Stimulated activated CD4-positive, alpha-beta T cell treated with anti-CD3 and anti-CD28 coated beads, Interleukin-15, amount 100 ng/mL, for 24 hours (primary cell): ENCODE data around the gene ZNF213.
"Not testable (repeated sequence)": the region's sequence is repeated elsewhere in the genome, so short reads cannot be mapped to it uniquely, and the experiment has no call there.

ENCODE experiments used
- DNase-seq: peaks from one replicate; pipeline ENCODE4 v3.0.0-alpha.2; 2020

The ZNF213 gene

DNA sequence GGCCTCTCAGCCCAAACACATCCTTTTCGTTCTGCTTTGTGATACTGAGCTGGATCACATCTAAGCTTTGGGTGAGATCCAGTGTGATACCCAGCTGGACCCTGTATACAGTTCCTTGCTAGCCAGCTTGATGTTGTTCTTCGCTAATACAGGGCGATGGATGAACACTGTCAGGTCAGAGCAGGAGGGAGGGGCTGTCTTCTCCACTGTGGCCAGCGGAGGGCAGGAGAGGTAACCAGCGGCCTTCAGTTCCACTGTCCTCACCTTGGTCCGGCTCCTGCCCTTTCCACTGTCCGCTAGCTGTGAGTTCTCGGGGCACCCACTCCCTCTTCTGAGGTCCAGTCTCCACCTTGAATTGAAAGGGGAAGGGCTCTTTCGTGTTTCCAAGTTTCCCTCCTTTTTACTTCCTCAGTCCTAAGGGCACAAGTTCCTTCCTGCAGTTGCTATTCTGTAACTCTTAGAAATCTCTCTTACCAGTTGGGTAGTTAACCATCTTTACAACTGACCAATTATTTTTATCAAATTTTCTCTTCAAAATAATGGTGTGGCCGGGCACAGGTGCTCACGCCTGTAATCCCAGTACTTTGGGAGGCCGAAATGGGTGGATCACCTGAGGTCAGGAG is 3.0 kb upstream of the ZNF213 start:
- DNase-seq = peak; percentile 62

- no peak for DNase-seq
Measured at GRCh38 chr16:3133844-3134243, 985 bp upstream of the ZNF213 start.

GRCh38 chr16:3135126-3135715 is 392 bp downstream of the ZNF213 start:
- DNase-seq = no peak

- no peak for DNase-seq
Measured at GRCh38 chr16:3137267-3137666, 2.4 kb downstream of the ZNF213 start.

DNA sequence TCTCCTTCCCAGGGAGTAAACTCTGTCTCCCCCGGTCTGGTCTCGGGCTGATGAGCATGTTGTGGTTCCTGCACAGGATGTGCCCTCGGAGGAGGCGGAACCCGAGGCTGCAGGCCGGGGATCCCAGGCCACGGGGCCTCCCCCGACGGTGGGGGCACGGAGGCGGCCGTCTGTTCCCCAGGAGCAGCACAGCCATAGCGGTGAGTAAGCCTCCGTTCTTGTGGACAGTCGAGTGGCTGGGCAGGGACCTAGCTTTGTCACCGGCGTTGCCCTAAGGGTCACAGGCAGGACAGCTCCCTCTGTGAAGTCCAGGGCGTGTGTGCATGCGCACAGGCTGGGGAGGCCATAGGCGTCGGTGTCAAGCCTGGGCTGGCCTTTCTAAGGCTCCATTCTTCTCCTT is 3.5 kb downstream of the ZNF213 start:
- DNase-seq = no peak

DNA sequence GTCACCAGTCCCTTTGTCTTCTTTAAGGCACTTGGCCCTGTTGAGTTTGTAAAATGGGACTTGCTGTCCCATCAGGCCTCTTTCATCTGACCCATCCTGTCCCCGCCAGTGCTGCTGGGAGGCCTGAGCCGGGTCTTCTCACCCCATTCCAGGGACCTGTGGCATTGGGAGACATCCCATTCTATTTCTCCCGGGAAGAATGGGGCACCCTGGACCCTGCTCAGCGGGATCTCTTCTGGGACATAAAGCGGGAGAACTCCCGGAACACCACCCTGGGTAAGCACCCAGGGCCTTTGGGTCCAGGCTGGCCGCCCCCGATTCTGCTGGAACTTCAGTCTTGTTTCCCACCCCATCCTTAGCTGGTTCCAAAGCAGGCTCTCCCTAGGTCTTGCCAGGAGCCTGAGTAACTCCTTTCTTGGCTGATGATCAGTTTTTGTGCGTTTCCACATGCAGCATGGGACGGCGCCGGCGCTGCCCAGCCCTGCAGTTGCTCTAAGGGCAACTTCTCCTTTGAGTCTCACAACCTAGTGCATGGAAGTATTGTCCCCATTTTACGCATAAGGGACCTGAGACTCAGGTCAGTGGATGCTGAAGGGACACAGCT is 4.1 kb downstream of the ZNF213 start:
- no peak for DNase-seq

GRCh38 chr16:3139561-3139960 is 4.7 kb downstream of the ZNF213 start:
- DNase-seq = not testable (repeated sequence)

GRCh38 chr16:3140603-3141427 is 6.0 kb downstream of the ZNF213 start:
- no peak for DNase-seq

GRCh38 chr16:3141781-3142311 is 7.0 kb downstream of the ZNF213 start:
- no peak for DNase-seq

GRCh38 chr16:3142327-3142726 is 7.5 kb downstream of the ZNF213 start:
- no peak for DNase-seq

DNA sequence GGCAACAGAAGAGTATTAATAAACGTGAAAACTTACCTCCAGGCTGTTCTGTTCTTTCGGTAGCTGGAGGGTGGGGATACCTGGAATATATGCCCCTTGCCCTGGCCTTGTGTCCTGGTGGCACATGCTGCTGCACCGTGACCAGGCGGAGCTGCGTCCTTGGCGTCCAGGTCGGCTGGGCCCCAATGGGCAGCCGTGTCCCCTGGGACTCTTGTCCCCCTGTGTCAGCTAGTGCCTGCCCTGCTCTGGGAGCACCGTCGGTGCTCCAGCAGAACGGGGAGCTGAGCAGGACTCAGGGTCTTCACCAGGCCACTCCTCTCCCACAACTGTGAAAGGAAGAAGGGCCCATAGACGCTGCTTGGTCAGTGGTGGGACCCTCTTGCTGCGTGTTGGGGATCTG is 7.9 kb downstream of the ZNF213 start:
- no peak for DNase-seq

DNA sequence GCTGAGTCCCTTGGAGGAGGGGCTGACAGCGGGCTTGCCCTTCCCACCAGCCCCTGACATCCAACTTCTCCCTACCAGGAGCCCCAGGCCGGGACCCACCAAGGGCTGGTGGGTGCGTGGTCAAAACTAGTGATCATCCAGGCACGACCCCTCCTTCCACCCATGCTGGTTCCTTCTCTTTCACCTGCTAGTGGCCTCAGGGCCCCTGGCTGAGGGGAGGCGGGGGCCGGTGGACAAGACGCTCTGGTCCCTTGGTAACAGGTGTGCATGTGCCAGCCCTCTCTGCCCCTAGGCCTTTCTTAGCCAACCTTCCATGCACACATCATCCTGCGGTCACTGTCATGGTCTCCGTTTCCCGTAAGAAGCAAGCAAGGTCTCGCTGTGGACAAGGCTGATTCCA is 8.4 kb downstream of the ZNF213 start:
- DNase-seq = no peak

DNA sequence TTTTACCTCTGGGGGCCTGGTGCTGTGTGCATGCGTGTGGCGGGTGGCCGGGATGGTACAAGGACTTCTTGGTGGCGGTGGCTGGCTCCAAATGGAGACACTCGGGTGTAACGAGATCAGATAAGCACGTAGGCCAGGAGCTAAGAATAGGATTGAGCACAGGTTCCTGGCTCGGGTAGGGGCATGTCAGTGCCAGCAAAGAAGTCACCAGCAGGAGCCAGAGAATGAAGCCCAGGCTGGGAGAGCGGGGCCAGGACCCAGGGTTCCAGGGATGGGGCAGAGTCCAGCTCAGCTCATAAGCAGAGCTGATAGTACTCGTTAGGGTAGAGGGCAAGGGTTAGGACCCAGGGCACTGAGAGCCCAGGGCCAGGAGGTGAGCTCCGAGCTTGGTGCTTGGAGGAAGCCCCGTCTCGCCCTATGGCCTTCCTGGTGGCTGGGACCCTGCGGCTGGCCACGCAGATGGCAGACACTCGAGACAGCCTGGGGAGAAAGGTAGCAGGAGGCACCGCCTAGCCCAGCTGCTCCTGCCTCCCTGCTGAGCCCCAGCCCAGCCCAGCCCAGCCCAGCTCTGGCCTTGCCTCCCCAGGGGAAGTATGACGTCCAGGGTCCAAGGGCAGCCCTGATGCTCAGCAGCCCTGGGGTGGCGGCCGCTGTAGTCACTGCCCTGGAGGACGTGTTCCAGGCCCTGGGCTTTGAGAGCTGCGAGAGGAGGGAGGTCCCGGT is 8.9 kb downstream of the ZNF213 start:
- DNase-seq = no peak

DNA sequence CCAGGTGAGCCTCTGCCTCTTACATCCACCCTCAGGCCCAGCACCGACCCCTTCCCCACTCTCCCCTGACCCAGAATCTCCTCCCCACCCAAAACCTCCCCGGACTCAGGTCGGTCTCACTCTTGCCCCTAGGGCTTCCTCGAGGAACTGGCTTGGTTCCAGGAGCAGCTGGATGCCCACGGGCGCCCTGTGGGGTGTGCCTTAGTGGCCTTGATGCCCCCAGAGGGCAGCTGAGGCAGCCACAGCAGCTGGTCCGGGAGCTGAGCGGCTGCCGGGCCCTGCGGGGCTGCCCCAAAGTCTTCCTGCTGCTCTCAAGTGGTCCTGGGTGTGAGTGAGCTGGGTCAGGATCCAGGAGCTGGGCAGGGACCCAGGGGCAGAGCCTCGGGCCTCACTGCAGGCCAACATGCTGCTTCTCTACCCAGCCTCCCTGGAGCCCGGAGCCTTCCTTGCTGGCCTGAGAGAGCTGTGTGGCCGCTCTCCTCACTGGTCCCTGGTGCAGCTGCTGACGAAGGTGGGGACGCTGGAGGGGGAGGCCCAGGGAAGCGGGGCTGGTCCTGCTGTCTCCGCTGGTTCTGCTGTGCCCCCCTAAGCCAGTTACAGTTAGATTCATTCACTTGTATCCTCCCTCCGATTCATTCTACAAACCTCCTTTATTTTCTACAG is 9.6 kb downstream of the ZNF213 start:
- no peak for DNase-seq

- no peak for DNase-seq
Measured at GRCh38 chr16:3145151-3145550, 10.3 kb downstream of the ZNF213 start.

GRCh38 chr16:3145660-3146059 is 10.8 kb downstream of the ZNF213 start:
- no peak for DNase-seq

GRCh38 chr16:3147046-3147756 is 12.4 kb downstream of the ZNF213 start:
- DNase-seq = no peak

- no peak for DNase-seq
Measured at GRCh38 chr16:3147757-3148104, 12.9 kb downstream of the ZNF213 start.

- no peak for DNase-seq
Measured at GRCh38 chr16:3148256-3149192, 13.7 kb downstream of the ZNF213 start.

DNA sequence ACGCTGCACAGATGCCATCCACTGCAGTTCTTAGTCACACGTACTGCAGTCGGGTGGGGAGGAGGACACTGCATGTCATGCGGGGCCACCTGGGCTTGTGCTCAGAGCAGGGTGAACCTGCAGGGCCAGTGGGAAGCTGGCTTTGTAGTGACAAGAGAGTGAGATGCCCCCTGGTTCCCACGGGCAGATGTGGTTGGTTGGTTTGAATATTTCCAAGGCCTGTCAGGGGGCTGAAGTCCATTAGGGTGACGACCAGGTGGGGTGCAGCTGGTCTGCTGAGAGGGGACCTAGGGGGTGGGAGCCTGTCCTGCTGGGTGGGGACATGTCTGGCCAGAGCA is 14.3 kb downstream of the ZNF213 start:
- no peak for DNase-seq
